ENCODE measurements around the gene PPM1A.

GRCh38 chr14:60311417-60311816 is 62.4 kb downstream of the PPM1A start:
- TF ChIP-seq, protein P1, sequence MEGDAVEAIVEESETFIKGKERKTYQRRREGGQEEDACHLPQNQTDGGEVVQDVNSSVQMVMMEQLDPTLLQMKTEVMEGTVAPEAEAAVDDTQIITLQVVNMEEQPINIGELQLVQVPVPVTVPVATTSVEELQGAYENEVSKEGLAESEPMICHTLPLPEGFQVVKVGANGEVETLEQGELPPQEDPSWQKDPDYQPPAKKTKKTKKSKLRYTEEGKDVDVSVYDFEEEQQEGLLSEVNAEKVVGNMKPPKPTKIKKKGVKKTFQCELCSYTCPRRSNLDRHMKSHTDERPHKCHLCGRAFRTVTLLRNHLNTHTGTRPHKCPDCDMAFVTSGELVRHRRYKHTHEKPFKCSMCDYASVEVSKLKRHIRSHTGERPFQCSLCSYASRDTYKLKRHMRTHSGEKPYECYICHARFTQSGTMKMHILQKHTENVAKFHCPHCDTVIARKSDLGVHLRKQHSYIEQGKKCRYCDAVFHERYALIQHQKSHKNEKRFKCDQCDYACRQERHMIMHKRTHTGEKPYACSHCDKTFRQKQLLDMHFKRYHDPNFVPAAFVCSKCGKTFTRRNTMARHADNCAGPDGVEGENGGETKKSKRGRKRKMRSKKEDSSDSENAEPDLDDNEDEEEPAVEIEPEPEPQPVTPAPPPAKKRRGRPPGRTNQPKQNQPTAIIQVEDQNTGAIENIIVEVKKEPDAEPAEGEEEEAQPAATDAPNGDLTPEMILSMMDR (IDR thresholded peaks at IDR 0.05; ENCODE audit: low read depth, low read length), result no peak
- TF ChIP-seq POLR2A (IDR thresholded peaks at IDR 0.05; ENCODE audit: extremely low read depth, insufficient read length), result no peak

Data from NB4 (cell line).